Measurements from ENCODE around the gene ZNRF3. TPM values are rescaled to one million over a fixed set of nuclear protein-coding genes. Genes with fewer than 3 reads are reported as not detected.

Gene ZNRF3
- total RNA-seq, 1 donor from 2014 or later = 23.1 TPM

DNA sequence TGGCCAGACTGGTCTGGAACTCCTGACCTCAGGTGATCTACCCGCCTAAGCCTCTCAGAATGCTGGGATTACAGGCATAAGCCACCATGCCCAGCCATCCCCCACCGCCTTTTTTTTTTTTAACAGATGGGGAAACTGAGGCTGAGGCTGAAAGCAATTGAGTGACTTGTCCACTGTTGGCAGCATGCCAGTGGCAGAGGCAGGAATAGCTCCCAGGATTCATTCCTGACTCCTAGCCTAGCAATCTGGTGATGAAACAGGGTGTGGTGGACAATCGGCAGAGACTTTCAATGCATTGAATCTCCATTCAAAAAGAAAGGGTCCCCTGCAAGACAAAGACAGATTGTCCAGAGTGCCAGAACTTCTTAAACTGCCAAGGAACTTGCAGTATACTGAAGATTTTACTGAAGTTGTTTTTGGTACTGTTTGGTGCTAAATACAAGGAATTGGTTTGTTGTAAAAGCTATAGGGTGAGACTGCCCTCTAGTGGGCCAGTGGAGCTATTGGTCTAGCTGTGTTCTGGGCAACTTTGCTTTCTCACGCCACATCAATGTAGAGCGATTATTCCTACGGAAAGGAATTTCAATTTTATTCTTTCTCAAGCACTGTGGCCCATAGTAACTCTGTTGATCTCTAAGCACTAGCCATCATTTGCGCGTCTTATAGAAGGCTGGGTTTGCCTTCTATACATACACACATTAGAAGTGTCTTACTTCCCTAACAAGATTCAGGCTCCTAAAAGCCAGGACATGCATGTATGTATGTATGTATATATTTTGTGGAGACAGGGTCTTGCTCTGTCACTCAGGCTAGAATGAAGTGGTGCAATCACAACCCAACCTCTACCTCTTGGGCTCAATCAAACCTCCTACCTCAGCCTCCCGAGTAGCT is 157.3 kb downstream of the ZNRF3 start:
- DNase-seq (ENCODE audit: extremely low spot score, unreplicated experiment) = no peak
- Mint-ChIP-seq H3K36me3 (peaks cover 6% of the 10 kb centered on the region), H3K4me1 (ENCODE audit: unreplicated experiment) (peaks cover 36% of the 10 kb centered on the region), H3K27ac (no peak overlapping the region), H3K27me3 (no peaks in the 10 kb centered on the region), H3K4me3 (no peak overlapping the region), H3K9me3 (no peaks in the 10 kb centered on the region)
- TF ChIP-seq, protein P1, sequence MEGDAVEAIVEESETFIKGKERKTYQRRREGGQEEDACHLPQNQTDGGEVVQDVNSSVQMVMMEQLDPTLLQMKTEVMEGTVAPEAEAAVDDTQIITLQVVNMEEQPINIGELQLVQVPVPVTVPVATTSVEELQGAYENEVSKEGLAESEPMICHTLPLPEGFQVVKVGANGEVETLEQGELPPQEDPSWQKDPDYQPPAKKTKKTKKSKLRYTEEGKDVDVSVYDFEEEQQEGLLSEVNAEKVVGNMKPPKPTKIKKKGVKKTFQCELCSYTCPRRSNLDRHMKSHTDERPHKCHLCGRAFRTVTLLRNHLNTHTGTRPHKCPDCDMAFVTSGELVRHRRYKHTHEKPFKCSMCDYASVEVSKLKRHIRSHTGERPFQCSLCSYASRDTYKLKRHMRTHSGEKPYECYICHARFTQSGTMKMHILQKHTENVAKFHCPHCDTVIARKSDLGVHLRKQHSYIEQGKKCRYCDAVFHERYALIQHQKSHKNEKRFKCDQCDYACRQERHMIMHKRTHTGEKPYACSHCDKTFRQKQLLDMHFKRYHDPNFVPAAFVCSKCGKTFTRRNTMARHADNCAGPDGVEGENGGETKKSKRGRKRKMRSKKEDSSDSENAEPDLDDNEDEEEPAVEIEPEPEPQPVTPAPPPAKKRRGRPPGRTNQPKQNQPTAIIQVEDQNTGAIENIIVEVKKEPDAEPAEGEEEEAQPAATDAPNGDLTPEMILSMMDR (conservative IDR thresholded peaks at IDR 0.05) = peak; percentile 98

DNA sequence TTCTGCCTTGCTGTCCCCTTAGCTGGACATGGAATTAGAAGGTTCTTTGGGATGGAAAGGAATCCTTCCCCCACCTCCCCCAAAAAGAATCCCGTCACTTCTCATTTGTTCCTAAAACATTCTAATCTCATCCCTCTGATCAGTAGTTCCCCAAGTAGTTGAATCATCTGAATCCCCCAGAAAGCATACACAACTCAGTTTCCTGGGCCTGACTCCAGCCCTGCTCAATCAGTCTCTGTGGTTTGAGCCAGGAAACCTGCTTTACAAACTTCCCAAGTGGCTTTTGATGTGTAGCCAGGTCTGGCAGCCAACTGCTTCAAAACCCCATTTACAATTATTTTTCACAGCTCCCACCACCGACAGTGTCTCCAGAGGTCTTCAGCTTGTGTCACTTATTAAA is 158.0 kb downstream of the ZNRF3 start:
- Mint-ChIP-seq H3K36me3 (peaks cover 6% of the 10 kb centered on the region), H3K27ac (peak overlapping the region; percentile 22), H3K27me3 (no peaks in the 10 kb centered on the region), H3K4me1 (ENCODE audit: unreplicated experiment) (peaks cover 36% of the 10 kb centered on the region), H3K4me3 (no peak overlapping the region), H3K9me3 (no peaks in the 10 kb centered on the region)
- TF ChIP-seq, protein P1 (conservative IDR thresholded peaks at IDR 0.05) = no peak
- no peak for DNase-seq (ENCODE audit: extremely low spot score, unreplicated experiment)

DNA sequence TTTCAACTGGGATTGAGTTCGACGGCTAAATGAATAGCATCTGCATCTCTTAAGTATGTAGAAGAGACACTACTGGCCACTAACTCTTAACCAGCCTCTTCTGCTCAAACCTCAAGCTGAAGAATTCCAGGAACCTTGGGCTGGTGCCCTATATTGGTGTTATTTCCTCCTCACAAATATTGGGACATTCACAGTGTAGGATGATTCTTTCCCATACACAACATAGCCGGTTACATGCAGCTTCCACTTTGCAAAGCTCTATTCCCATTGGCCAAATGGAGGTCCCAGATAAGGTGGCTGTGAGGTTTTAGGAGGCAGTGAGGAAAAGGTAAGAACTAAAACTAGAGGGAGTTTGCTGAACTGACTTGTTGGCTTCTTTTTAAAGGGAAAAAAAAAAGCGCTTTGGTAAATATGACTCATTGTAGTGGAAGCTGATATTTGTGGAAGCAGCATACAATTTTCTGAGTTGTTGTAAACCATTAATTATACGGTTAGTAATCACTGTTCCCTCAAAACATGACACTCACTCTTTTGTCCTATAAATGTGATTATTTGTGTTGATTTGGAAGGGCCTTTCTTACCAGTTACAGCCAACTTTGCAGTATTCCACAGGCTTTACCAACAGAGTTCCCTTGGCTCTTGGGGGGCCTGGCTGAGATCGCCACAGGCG is 160.7 kb downstream of the ZNRF3 start:
- Mint-ChIP-seq H3K27me3 (no peaks in the 10 kb centered on the region), H3K4me1 (ENCODE audit: unreplicated experiment) (peaks cover 19% of the 10 kb centered on the region), H3K4me3 (no peak overlapping the region), H3K9me3 (no peaks in the 10 kb centered on the region), H3K27ac (no peak overlapping the region), H3K36me3 (peaks cover 11% of the 10 kb centered on the region)
- TF ChIP-seq, protein P1 (conservative IDR thresholded peaks at IDR 0.05) = no peak
- DNase-seq (ENCODE audit: extremely low spot score, unreplicated experiment) = no peak

DNA sequence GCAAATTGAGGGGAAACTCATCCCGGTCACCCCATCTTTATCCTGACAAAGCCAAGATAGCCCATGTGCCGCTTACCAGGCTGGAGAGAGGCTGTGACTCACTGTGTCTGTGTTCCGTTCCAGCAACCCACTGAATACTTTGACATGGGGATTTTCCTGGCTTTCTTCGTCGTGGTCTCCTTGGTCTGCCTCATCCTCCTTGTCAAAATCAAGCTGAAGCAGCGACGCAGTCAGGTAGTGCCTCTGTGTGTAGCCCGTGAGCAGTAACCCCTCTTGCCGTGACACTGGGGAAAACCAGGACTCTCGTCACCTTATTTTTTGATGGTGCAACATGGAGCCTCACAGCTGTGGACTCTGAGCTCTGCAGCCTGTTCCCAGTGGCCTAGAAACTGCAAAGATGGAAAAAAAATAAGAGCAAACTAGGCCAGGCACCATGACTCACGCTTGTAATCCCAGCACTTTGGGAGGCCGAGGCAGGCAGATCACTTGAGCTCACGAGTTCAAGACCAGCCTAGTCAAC is 161.3 kb downstream of the ZNRF3 start:
- peaks cover 14% of the 10 kb centered on the region for H3K4me1 Mint-ChIP-seq (ENCODE audit: unreplicated experiment)
- no peak for DNase-seq (ENCODE audit: extremely low spot score, unreplicated experiment)
- no peak overlapping the region for H3K27ac Mint-ChIP-seq
- H3K4me3 Mint-ChIP-seq = no peak overlapping the region
- no peaks in the 10 kb centered on the region for H3K9me3 Mint-ChIP-seq
- TF ChIP-seq, protein P1 (conservative IDR thresholded peaks at IDR 0.05) = no peak
- peaks cover 11% of the 10 kb centered on the region for H3K36me3 Mint-ChIP-seq
- H3K27me3 Mint-ChIP-seq = no peaks in the 10 kb centered on the region

DNA sequence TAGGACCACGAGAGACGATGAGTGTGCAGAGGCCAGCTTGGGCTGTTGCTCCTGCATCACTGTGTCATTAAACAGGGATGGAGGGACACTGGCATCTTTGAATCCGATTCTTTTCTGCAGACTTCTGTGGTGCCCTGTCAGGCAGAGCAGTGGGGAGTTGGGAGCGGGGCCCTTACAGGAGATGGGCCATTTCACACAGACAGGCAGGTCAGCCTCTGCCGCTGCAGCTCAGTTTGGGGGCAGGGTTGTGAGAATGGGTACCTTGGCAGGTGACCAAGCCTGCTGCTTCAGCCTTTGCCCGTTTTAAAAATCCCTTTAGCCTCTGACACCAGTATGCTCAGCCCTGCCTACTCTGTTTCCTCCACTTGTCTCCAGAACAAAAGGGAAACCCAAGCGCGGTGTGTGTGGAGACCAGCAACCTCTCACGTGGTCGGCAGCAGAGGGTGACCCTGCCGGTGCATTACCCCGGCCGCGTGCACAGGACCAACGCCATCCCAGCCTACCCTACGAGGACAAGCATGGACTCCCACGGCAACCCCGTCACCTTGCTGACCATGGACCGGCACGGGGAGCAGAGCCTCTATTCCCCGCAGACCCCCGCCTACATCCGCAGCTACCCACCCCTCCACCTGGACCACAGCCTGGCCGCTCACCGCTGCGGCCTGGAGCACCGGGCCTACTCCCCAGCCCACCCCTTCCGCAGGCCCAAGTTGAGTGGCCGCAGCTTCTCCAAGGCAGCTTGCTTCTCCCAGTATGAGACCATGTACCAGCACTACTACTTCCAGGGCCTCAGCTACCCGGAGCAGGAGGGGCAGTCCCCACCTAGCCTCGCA is 165.7 kb downstream of the ZNRF3 start:
- peaks cover 17% of the 10 kb centered on the region for H3K36me3 Mint-ChIP-seq
- no peaks in the 10 kb centered on the region for H3K27me3 Mint-ChIP-seq
- no peak overlapping the region for H3K27ac Mint-ChIP-seq
- TF ChIP-seq, protein P1 (conservative IDR thresholded peaks at IDR 0.05) = no peak
- H3K4me3 Mint-ChIP-seq = no peak overlapping the region
- no peaks in the 10 kb centered on the region for H3K9me3 Mint-ChIP-seq
- no peaks in the 10 kb centered on the region for H3K4me1 Mint-ChIP-seq (ENCODE audit: unreplicated experiment)
- DNase-seq (ENCODE audit: extremely low spot score, unreplicated experiment) = no peak
